ENCODE results near the gene SIK3.

- TF ChIP-seq CTCF (IDR thresholded peaks at IDR 0.05) (peak; percentile 55), ZBTB33 (IDR thresholded peaks at IDR 0.05; ENCODE audit: borderline replicate concordance, low read depth) (no peak), RXRA (IDR thresholded peaks at IDR 0.05; ENCODE audit: borderline replicate concordance, low read depth) (no peak), MXI1 (IDR thresholded peaks at IDR 0.05; ENCODE audit: low read depth, low read length) (no peak), MAX (IDR thresholded peaks at IDR 0.05; ENCODE audit: low read depth) (peak; percentile 70), EZH2phosphoT487 (IDR thresholded peaks at IDR 0.05; ENCODE audit: borderline replicate concordance, low read depth) (no peak), CHD2 (IDR thresholded peaks at IDR 0.05; ENCODE audit: low read length, partially characterized antibody) (no peak), FOXM1 (IDR thresholded peaks at IDR 0.05; ENCODE audit: low read depth) (no peak)
Observed at GRCh38 chr11:116835791-116836631, 262.2 kb downstream of the SIK3 start.
